Activated CD4-positive, CD25-positive, alpha-beta regulatory T cell (primary cell): ENCODE data around the gene SEC16A.

Source experiments
- DNase-seq, 4 experiments: peaks; one replicate each; lab custom pipeline; 2025; lab: John Stamatoyannopoulos, UW

The SEC16A gene

GRCh38 chr9:136486823-136487620 is 4.2 kb upstream of the SEC16A start:
- DNase-seq = no peak

GRCh38 chr9:136486131-136486530 is 3.3 kb upstream of the SEC16A start:
- no peak for DNase-seq

DNA sequence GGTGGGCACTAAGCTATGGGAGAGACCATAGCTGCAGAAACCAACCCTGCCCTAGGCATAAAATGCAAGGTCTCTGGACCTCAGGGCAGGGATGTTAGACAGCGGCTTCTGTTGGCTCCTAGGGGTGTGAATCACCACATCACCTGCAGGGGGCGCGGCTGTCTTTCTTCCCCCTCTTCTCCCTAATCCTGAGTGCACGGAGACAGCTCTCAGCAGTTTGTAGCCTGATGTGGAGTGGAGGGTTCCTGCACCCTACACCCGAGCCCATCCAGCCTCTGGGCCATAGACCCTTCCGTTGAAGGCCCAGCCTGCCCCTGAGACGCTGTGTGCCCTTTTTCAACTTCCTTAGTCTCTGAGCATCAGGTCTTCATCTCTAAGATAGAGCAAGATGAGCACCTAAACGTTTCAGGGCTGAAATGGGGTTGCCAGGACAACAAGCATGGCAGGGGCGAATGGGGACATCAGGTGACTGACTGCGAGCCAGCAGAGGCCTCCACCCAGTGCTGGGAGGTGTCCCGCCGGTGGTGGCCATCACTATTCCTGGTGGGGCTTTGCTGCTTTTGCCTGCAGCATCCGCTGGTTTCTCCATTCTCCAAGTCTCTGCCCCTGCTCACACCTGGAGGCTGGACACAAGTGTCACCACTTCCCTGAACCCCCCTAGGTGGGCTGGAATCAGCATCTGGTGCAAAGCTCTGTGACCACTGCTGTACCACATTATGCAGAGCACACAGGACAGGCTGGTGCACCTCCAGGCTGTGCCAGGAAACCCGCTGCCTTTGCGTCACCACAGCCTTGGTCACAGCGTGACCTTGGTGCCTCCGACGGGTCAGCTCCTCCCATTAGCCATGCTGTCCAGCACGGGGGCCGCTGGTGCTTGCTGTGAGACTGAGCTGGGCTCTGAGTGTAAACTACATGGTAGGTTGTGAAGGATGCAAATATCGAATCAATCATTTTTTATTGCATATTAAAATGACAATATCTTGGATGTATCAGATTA is 2.5 kb upstream of the SEC16A start:
- DNase-seq = peak; percentile 54 to 77 (median 72)

- DNase-seq = peak in 3 of 4 experiments; percentile 41 to 49 (median 42)
Measured at GRCh38 chr9:136484153-136485048, 1.6 kb upstream of the SEC16A start.

DNA sequence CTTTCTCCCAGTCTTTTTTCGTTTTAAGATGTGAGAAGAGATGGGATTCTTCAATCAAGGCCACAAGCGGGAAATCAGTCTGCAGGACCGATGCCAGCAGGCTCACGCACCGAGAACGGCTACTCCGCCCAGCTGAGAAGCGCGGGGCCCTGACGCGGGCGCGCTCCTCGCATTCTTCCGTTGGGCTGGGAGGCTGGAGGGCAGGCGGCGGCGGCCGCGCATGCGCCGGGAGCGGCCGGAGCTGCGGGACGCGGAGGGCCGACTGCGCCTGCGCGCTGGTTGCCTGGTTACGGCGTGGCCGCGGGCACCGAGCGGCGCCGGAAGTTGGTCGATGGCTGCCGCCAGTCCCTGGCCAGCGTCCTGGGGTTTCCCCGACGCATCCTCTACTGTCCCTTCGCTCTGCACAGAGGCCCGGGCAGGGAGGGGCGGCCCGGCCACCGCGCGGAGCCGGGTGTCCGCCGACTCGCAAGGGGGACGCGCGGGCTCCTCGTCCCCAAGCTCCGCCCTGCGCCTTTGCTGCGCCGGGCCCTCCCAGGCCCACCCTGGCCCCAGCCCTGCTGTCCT is 831 bp upstream of the SEC16A start:
- DNase-seq = peak; percentile 84 to 96 (median 90)

DNA sequence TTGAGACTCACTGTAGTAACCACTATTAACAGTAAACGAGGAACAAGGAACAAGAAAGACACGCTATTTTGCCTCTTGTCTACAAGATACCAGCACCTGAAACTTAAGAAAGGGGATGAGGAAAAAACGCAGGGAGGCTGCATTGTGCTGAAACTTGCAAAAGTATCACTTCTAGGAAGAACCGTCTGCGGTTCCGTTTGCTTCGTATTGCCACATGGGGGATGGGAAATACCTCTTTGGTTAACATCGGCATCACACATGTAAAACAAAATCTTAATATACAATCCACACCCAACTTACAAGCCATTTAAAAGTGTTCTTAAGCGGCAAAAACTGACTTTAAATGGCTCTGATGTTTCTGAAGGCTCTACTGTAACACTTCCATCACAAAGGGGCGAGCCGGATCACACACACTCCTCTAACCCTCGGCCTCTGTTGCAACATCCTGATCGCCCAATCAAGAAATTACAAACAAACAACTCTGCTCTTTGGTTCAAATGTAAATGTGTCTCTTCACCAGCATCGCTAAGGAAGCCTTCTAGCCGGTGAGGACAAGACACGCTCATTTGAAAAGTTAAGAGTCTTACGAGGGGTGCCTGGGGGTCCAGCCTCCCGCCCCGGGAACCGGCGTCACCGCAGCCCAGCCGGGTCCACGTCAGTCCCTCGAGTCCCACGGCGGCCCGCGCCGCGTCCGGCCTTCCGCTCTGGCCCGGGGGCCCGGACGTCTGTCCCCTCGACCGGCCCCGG is 621 bp downstream of the SEC16A start:
- no peak for DNase-seq

DNA sequence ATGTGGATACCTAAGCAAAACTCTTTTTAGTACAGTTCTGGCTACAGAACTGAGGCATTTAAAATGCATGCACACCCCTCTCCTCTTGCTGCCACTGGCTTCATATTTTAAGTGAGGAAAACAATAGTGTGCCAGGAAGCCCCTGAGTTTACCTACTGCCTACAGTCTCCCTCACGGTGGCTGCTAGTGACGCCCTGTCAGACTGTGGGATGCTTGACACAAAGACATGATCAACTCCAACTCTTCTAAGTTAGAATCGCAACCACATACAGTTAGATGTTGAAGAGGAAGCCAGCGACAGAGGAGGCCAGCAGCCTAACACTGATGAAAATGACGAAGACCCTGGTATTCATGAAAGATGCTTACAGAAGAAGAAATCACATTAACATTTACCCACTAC is 1.3 kb downstream of the SEC16A start:
- no peak for DNase-seq

DNA sequence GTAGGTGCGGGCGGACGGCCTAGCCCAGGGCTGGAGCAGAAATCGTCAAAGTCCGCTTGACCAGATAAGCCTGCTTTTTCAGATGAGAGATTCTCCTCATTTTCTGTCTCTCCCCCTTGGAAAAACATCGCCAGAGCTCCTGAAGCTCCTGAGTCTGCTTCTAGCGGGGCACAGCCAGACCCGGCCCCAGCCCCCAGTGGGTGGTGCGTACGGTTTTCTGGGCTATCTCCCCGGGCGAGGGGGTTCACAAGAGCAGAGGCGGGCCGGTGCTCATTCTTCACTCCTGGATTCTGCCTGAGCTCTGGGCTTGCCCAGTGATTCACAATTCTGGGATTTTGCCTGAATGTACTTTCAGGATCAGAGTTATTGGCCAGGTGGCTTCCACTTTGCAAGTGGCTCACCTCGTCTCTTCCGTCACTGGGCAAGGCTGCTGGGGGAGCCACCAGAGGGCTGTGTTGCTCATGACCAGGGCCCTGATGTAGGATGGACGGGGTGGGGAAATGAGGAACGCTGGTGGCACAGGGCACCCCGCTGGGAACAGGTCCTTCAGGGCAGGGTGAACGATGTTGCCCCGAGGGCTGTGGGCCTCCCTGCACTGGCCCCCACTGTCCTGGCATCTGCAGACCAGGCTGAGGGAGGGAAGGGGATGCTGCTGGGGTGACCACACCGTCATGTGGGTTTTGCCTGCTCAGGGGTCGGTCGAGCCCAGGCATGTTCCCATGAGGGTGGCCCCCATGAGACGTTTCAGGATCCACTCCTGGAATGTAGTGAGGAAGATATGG is 6.3 kb downstream of the SEC16A start:
- DNase-seq = no peak

- DNase-seq = no peak
Measured at GRCh38 chr9:136474974-136475865, 7.6 kb downstream of the SEC16A start.

GRCh38 chr9:136474021-136474640 is 8.7 kb downstream of the SEC16A start:
- DNase-seq = no peak

GRCh38 chr9:136473354-136473721 is 9.5 kb downstream of the SEC16A start:
- no peak for DNase-seq

- no peak for DNase-seq
Measured at GRCh38 chr9:136472640-136473353, 10.0 kb downstream of the SEC16A start.

DNA sequence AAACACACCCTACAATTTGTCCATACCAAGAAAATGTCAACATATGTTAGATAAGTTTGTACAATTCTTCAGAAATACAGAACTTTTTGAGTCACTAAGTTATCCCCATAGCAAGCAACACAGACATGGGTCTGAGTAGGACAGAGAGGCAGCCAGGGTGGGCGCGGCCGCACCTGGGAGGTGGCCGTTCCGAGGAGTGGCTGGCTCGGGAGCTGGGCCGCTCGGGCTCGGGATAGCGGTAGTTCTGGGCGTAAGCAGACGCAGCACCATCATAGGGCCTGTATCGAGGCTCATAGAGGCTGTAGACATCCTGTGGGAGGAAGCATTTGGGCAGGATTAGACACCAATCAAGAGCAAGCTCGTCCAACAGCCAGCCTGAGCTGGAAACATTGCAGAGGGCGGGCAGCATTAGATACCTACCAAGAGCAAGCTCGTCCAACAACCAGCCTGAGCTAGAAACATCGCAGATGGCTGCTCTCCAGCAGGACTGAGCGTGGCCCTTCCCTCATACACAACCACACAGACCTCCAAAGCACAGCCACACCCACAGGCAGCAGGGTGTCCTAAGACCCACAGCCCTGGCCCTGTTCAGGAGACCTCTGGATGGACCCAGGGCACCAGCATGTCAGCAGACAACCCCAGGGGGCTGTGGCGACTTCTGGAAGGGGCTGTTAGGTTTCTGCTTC is 10.9 kb downstream of the SEC16A start:
- DNase-seq = no peak

DNA sequence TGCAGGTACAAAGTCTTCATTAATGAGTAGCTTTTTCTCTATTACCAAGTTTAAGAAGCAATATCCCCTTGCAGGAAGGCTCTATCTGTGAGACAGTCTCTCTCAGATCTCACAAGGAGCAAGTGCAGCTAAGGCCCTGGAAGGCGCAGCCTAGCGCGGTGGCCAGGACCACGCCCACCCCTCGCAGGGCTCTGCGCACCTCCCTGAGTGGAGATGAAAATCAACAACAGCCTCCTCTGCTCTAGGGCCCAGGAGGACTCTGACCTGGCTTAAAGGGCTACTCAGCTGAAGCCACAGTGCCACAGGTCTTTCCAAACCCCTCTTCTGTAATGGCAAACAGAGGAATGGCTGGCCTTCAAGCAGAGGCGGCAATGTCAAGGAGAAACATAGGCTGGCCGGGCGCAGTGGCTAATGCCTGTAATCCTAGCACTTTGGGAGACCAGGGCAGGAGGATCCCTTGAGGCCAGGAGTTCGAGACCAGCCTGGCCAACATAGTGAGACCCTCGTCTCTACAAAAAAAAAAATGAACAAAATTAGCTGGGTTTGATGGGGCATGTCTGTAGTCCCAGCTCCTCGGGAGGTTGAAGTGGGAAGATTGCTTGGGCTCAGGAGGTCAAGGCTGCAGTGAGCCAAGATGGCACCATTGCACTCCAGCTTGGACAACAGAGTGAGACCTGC is 11.9 kb downstream of the SEC16A start:
- no peak for DNase-seq

GRCh38 chr9:136470356-136470755 is 12.5 kb downstream of the SEC16A start:
- no peak for DNase-seq

DNA sequence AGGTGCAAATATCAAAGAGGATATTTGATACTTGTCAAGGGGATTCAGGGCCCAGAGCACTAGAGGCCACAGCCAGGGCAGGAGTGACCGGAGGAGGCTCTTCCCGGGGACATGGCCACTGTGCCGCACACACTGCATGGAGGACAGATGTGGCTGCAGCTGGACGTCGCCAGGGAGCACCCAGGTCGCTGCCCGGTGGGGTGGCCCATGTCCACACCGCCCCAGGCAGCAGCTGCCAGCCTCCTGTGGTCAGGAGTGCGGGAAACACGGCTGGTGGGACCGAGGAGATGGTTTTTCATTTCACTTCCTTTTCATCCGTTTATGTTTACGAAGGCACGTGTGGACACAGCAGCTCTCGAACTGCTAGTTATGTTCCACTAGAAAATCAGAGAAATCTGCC is 15.1 kb downstream of the SEC16A start:
- no peak for DNase-seq

- no peak for DNase-seq
Measured at GRCh38 chr9:136466155-136466541, 16.7 kb downstream of the SEC16A start.
